ENCODE measurements around the gene MYMK.

The MYMK gene

GRCh38 chr9:133514460-133515239, 10.1 kb downstream of the MYMK start:
- H3K4me3 ChIP-seq (ENCODE audit: low read depth, low read length) = no peak overlapping the region
- TF ChIP-seq CTCF (IDR thresholded peaks at IDR 0.05; ENCODE audit: borderline replicate concordance, insufficient read depth, low read depth, low read length) = no peak

- TF ChIP-seq CTCF (IDR thresholded peaks at IDR 0.05; ENCODE audit: borderline replicate concordance, insufficient read depth, low read depth, low read length) = no peak
- H3K4me3 ChIP-seq (ENCODE audit: low read depth, low read length) = no peak overlapping the region
These were observed 11.3 kb downstream of the MYMK start for GRCh38 chr9:133513214-133514100.

GRCh38 chr9:133512253-133513213, 12.2 kb downstream of the MYMK start:
- no peak overlapping the region for H3K4me3 ChIP-seq (ENCODE audit: low read depth, low read length)
- TF ChIP-seq CTCF (IDR thresholded peaks at IDR 0.05; ENCODE audit: borderline replicate concordance, insufficient read depth, low read depth, low read length) = no peak

GRCh38 chr9:133511607-133512006, 13.2 kb downstream of the MYMK start:
- H3K4me3 ChIP-seq (ENCODE audit: low read depth, low read length) = no peak overlapping the region
- TF ChIP-seq CTCF (IDR thresholded peaks at IDR 0.05; ENCODE audit: borderline replicate concordance, insufficient read depth, low read depth, low read length) = no peak

- no peak overlapping the region for H3K4me3 ChIP-seq (ENCODE audit: low read depth, low read length)
- TF ChIP-seq CTCF (IDR thresholded peaks at IDR 0.05; ENCODE audit: borderline replicate concordance, insufficient read depth, low read depth, low read length) = no peak
These were observed 13.7 kb downstream of the MYMK start for GRCh38 chr9:133510926-133511505.

All from GM12875 (cell line).